H9 (cell line): ENCODE results near the gene RARB. TPM values are rescaled to one million over a fixed set of nuclear protein-coding genes. Genes with fewer than 3 reads are reported as not detected.

Experiments used
- DNase-seq: peaks from one replicate; pipeline ENCODE4 v3.0.0-alpha.2; 2017
- H2AFZ ChIP-seq: one replicate; pipeline ENCODE4 v1.6.1; 2013; ENCODE audit warnings: mild to moderate bottlenecking, low read length, control low read depth, moderate library complexity
- H2AK5ac ChIP-seq: 2 replicates; pipeline ENCODE4 v1.6.1; 2013; ENCODE audit warnings: low read length, control low read depth, mixed read lengths; ENCODE audit not compliant: insufficient read length
- H2BK120ac ChIP-seq: one replicate; pipeline ENCODE4 v1.6.1; 2013; ENCODE audit warnings: low read depth, mild to moderate bottlenecking, low read length, control low read depth, inconsistent platforms; ENCODE audit not compliant: poor library complexity, severe bottlenecking
- H2BK12ac ChIP-seq: 2 replicates; pipeline ENCODE4 v1.6.1; 2013; ENCODE audit warnings: low read length, control low read depth, mixed read lengths, low read depth; ENCODE audit not compliant: insufficient read length
- H2BK15ac ChIP-seq: 2 replicates; pipeline ENCODE4 v1.6.1; 2013; ENCODE audit warnings: low read depth, low read length, control low read depth
- H2BK20ac ChIP-seq: one replicate; pipeline ENCODE4 v1.6.1; 2013; ENCODE audit warnings: low read depth, mild to moderate bottlenecking, low read length, control low read depth, inconsistent platforms; ENCODE audit not compliant: poor library complexity, severe bottlenecking
- H2BK5ac ChIP-seq: 2 replicates; pipeline ENCODE4 v1.6.1; 2013; ENCODE audit warnings: low read length, control low read depth, mixed read lengths; ENCODE audit not compliant: insufficient read length
- H3K14ac ChIP-seq: 2 replicates; pipeline ENCODE4 v1.6.1; 2013; ENCODE audit warnings: low read length, control low read depth; ENCODE audit not compliant: insufficient read depth
- H3K18ac ChIP-seq: 2 replicates; pipeline ENCODE4 v1.6.1; 2013; ENCODE audit warnings: low read depth, mild to moderate bottlenecking, mixed read lengths, low read length, control low read depth; ENCODE audit not compliant: insufficient read length
- H3K23ac ChIP-seq: 2 replicates; pipeline ENCODE4 v1.6.1; 2013; ENCODE audit warnings: low read length, control low read depth, mixed read lengths, low read depth; ENCODE audit not compliant: insufficient read length
- H3K23me2 ChIP-seq: 2 replicates; pipeline ENCODE4 v1.6.1; 2013; ENCODE audit warnings: low read depth, mild to moderate bottlenecking, mixed read lengths, low read length, control low read depth; ENCODE audit not compliant: insufficient read length, poor library complexity, severe bottlenecking
- H3K27ac ChIP-seq: 2 replicates; pipeline ENCODE4 v1.5.1; 2013; ENCODE audit warnings: low read length, control low read depth, mixed read lengths, low read depth; ENCODE audit not compliant: insufficient read length
- H3K27me3 ChIP-seq: 2 replicates; pipeline ENCODE4 v1.6.1; 2013; ENCODE audit warnings: low read length, control low read depth, inconsistent platforms; ENCODE audit not compliant: insufficient read depth
- H3K4ac ChIP-seq: 2 replicates; pipeline ENCODE4 v1.6.1; 2013; ENCODE audit warnings: low read depth, mild to moderate bottlenecking, control low read depth, inconsistent platforms, low read length, moderate library complexity
- H3K4me1 ChIP-seq: 2 replicates; pipeline ENCODE4 v1.6.1; 2013; ENCODE audit warnings: low read length, control low read depth, inconsistent platforms; ENCODE audit not compliant: insufficient read depth
- H3K4me2 ChIP-seq: 2 replicates; pipeline ENCODE4 v1.6.1; 2013; ENCODE audit warnings: low read length, control low read depth, mixed read lengths; ENCODE audit not compliant: insufficient read length, insufficient read depth
- H3K56ac ChIP-seq: 2 replicates; pipeline ENCODE4 v1.6.1; 2013; ENCODE audit warnings: low read depth, mild to moderate bottlenecking, mixed read lengths, low read length, control low read depth; ENCODE audit not compliant: insufficient read length
- H3K79me1 ChIP-seq: 2 replicates; pipeline ENCODE4 v1.6.1; 2013; ENCODE audit warnings: low read depth, mild to moderate bottlenecking, moderate library complexity, low read length, control low read depth, inconsistent platforms; ENCODE audit not compliant: insufficient read depth, poor library complexity, severe bottlenecking
- H3K79me2 ChIP-seq: 2 replicates; pipeline ENCODE4 v1.6.1; 2013; ENCODE audit warnings: low read length, control low read depth, inconsistent platforms; ENCODE audit not compliant: insufficient read depth
- H3K9ac ChIP-seq: 2 replicates; pipeline ENCODE4 v1.6.1; 2013; ENCODE audit warnings: low read length, control low read depth, mixed read lengths; ENCODE audit not compliant: insufficient read length; ENCODE audit errors: extremely low read depth
- H3K9me3 ChIP-seq: one replicate; pipeline ENCODE4 v1.6.1; 2013; ENCODE audit warnings: low read depth, low read length, inconsistent platforms; ENCODE audit not compliant: control insufficient read depth
- H3T11ph ChIP-seq: one replicate; pipeline ENCODE4 v1.6.1; 2013; ENCODE audit warnings: mild to moderate bottlenecking, low read length, control low read depth, inconsistent platforms
- H4K20me1 ChIP-seq: one replicate; pipeline ENCODE4 v1.6.1; 2013; ENCODE audit not compliant: control insufficient read depth, insufficient read length, insufficient read depth
- H4K5ac ChIP-seq: 2 replicates; pipeline ENCODE4 v1.6.1; 2013; ENCODE audit warnings: low read depth, mild to moderate bottlenecking, mixed read lengths, low read length, control low read depth; ENCODE audit not compliant: insufficient read length
- H4K8ac ChIP-seq: replicated peaks from 2 replicates; pipeline ENCODE4 v1.6.1; 2013; ENCODE audit warnings: low read length, control low read depth, mixed read lengths, low read depth; ENCODE audit not compliant: insufficient read length
- H4K91ac ChIP-seq: 2 replicates; pipeline ENCODE4 v1.6.1; 2013; ENCODE audit warnings: low read depth, mild to moderate bottlenecking, moderate library complexity, mixed read lengths, low read length, control low read depth; ENCODE audit not compliant: insufficient read length
- H3K27ac Mint-ChIP-seq, 3 experiments: 2 replicates in 2 of 3; 3 replicates in 1 of 3; pipeline ENCODE4 v1.8.0; 2020 to 2021; ENCODE audit warnings: mixed read lengths in 3 of 3, mild to moderate bottlenecking in 1 of 3, moderate library complexity in 1 of 3
- H3K27me3 Mint-ChIP-seq: 2 replicates; pipeline ENCODE4 v1.8.0; 2021; ENCODE audit warnings: low read depth, mild to moderate bottlenecking, moderate library complexity, mixed read lengths
- H3K36me3 Mint-ChIP-seq, 3 experiments: 2 replicates in 2 of 3; 3 replicates in 1 of 3; pipeline ENCODE4 v1.8.0; 2020 to 2021; ENCODE audit warnings: low read depth in 3 of 3, mixed read lengths in 3 of 3; ENCODE audit not compliant: insufficient read depth in 1 of 3
- H3K4me1 Mint-ChIP-seq, 2 experiments: 2 replicates each; pipeline ENCODE4 v1.8.0; 2020; ENCODE audit warnings: mixed read lengths in 2 of 2
- H3K4me3 Mint-ChIP-seq, 2 experiments: 2 replicates in 1 of 2; 3 replicates in 1 of 2; pipeline ENCODE4 v1.8.0; 2020 to 2021; ENCODE audit warnings: mild to moderate bottlenecking in 2 of 2, mixed read lengths in 2 of 2, moderate library complexity in 1 of 2
- H3K9me3 Mint-ChIP-seq, 2 experiments: 2 replicates in 1 of 2; 3 replicates in 1 of 2; pipeline ENCODE4 v1.8.0; 2020; ENCODE audit warnings: mild to moderate bottlenecking in 2 of 2, mixed read lengths in 2 of 2, moderate library complexity in 1 of 2
- WGBS: extraction: QIAGEN DNeasy Blood & Tissue Kit; methylation state at CpG from one replicate; pipeline ENCODE4 v1.1.7; 2013; ENCODE audit warnings: missing lambda C conversion rate, low lambda C conversion rate, mixed read lengths; ENCODE audit not compliant: insufficient read length; ENCODE audit errors: extremely low coverage; 5-methylcytosine and 5-hydroxymethylcytosine counted together
- total RNA-seq: library from RNA; stranded (reverse); gene quantifications from 2 replicates; pipeline ENCODE4 v1.2.1, GENCODE V29; 2021
- TF ChIP-seq, protein P1 (sequence below): fragments of 200-600 bp; sonication (generic); conservative IDR thresholded peaks from 3 replicates; pipeline ENCODE4 v1.8.0; 2021; ENCODE audit warnings: antibody characterized with exemption, mild to moderate bottlenecking

The RARB gene
- total RNA-seq, 1 experiment from 2014 or later = 0.22 TPM

DNA sequence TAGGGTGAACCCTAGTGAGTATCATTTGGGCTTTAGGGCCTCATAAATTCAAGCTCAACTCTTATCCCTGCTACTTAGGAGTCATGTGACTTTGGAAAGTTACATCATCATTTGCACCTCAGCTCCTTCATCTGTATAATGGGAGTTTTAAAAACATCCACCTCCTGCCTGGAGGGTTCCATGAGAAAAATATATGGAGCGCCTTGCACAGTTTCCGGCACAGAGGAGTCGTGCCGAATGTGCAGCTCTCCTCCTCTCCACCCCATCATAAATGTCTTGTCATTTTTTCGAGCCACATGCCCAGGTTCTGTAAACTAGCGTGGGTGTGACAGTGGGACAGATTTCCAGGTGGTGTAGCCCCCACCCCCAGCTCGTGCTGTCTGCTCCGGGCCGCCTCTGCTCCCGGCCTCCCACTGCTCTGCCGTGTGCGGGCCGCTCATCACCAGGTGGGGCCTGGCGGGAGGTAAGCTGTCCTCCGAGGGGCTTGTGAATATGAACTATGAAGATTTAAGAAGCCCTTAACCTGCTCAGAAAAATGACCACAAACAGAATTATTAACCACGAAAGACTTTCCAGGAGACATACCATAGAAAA, 146.2 kb downstream of the RARB start:
- no CpG with 5 or more reads among the region's 16 CpGs for WGBS
- H3K4me3 Mint-ChIP-seq = no peak overlapping the region
- Histone ChIP-seq H2BK15ac (no peak overlapping the region), H3T11ph (no peak overlapping the region), H4K8ac (no peak overlapping the region), H2AFZ (no peak overlapping the region), H3K14ac (no peak overlapping the region), H3K79me2 (no peaks in the 10 kb centered on the region), H4K5ac (no peak overlapping the region), H3K23me2 (no peaks in the 10 kb centered on the region), H4K20me1 (no peaks in the 10 kb centered on the region), H3K27ac (no peak overlapping the region), H3K27me3 (no peaks in the 10 kb centered on the region), H3K4me1 (no peaks in the 10 kb centered on the region; the same call in 1 of the 2 replicates), H2BK12ac (no peak overlapping the region), H4K91ac (no peak overlapping the region), H3K4me2 (no peak overlapping the region), H2BK20ac (no peak overlapping the region), H3K56ac (no peak overlapping the region), H3K9me3 (no peaks in the 10 kb centered on the region), H2AK5ac (no peak overlapping the region), H2BK5ac (no peak overlapping the region), H3K9ac (no peak overlapping the region), H3K18ac (no peak overlapping the region), H3K23ac (no peak overlapping the region), H2BK120ac (no peak overlapping the region), H3K79me1 (no peaks in the 10 kb centered on the region), H3K4ac (no peak overlapping the region)
- TF ChIP-seq, protein P1, sequence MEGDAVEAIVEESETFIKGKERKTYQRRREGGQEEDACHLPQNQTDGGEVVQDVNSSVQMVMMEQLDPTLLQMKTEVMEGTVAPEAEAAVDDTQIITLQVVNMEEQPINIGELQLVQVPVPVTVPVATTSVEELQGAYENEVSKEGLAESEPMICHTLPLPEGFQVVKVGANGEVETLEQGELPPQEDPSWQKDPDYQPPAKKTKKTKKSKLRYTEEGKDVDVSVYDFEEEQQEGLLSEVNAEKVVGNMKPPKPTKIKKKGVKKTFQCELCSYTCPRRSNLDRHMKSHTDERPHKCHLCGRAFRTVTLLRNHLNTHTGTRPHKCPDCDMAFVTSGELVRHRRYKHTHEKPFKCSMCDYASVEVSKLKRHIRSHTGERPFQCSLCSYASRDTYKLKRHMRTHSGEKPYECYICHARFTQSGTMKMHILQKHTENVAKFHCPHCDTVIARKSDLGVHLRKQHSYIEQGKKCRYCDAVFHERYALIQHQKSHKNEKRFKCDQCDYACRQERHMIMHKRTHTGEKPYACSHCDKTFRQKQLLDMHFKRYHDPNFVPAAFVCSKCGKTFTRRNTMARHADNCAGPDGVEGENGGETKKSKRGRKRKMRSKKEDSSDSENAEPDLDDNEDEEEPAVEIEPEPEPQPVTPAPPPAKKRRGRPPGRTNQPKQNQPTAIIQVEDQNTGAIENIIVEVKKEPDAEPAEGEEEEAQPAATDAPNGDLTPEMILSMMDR = no peak
- no peaks in the 10 kb centered on the region; a peak in 1 of 7 replicates for H3K36me3 Mint-ChIP-seq
- DNase-seq = no peak
- peaks cover 9 to 21% of the 10 kb centered on the region in 2 experiments for H3K4me1 Mint-ChIP-seq
- no peak overlapping the region for H3K27ac Mint-ChIP-seq
- H3K9me3 Mint-ChIP-seq = no peaks in the 10 kb centered on the region; a peak in 1 of 5 replicates
- H3K27me3 Mint-ChIP-seq = no peaks in the 10 kb centered on the region
